MM.1S (cell line): Measurements from ENCODE around the gene ANKRD16.
"Not testable (repeated sequence)": the region's sequence is repeated elsewhere in the genome, so short reads cannot be mapped to it uniquely, and the experiment has no call there.

Experiments
- DNase-seq: peaks from one replicate; pipeline ENCODE4 v3.0.0-alpha.2; 2015
- H2AFZ ChIP-seq: fragments of 300-600 bp; sonication (generic); 2 replicates; pipeline ENCODE4 v1.6.0; 2016; ENCODE audit warnings: antibody characterized with exemption, low read length
- H3F3A ChIP-seq: fragments of 300-600 bp; sonication (generic); 2 replicates; pipeline ENCODE4 v1.6.1; 2016; ENCODE audit warnings: mild to moderate bottlenecking, antibody characterized with exemption, low read length, moderate library complexity, mixed read lengths; ENCODE audit not compliant: insufficient read depth
- H3K27ac ChIP-seq: fragments of 300-600 bp; sonication (generic); 2 replicates; pipeline ENCODE4 v1.5.1; 2016; ENCODE audit warnings: mild to moderate bottlenecking, low read length
- H3K27me3 ChIP-seq: fragments of 300-600 bp; sonication (generic); replicated peaks from 2 replicates; pipeline ENCODE4 v1.6.0; 2016; ENCODE audit warnings: low read length; ENCODE audit not compliant: insufficient read depth
- H3K36me3 ChIP-seq: fragments of 300-600 bp; sonication (generic); replicated peaks from 2 replicates; pipeline ENCODE4 v1.6.1; 2016; ENCODE audit warnings: mild to moderate bottlenecking, low read length, mixed read lengths; ENCODE audit not compliant: insufficient read depth
- H3K4me1 ChIP-seq: fragments of 300-600 bp; sonication (generic); 2 replicates; pipeline ENCODE4 v1.6.1; 2016; ENCODE audit warnings: low read length, mixed read lengths
- H3K4me2 ChIP-seq: fragments of 300-600 bp; sonication (generic); 2 replicates; pipeline ENCODE4 v1.6.0; 2016; ENCODE audit warnings: low read depth, low read length
- H3K4me3 ChIP-seq: fragments of 300-600 bp; sonication (generic); 2 replicates; pipeline ENCODE4 v1.5.1; 2016; ENCODE audit warnings: low read length, mixed read lengths
- H3K79me2 ChIP-seq: fragments of 300-600 bp; sonication (generic); 2 replicates; pipeline ENCODE4 v1.6.1; 2016; ENCODE audit warnings: mixed run types, low read length, mixed read lengths
- H3K9ac ChIP-seq: fragments of 300-600 bp; sonication (generic); 2 replicates; pipeline ENCODE4 v1.6.1; 2016; ENCODE audit warnings: low read length, mixed read lengths
- H3K9me2 ChIP-seq: fragments of 300-600 bp; sonication (generic); replicated peaks from 2 replicates; pipeline ENCODE4 v1.6.1; 2016; ENCODE audit warnings: mild to moderate bottlenecking, low read length, mixed read lengths; ENCODE audit not compliant: insufficient read depth
- H3K9me3 ChIP-seq: fragments of 300-600 bp; sonication (generic); replicated peaks from 2 replicates; pipeline ENCODE4 v1.6.1; 2016; ENCODE audit warnings: mild to moderate bottlenecking, low read length, mixed read lengths; ENCODE audit not compliant: insufficient read depth
- H4K20me1 ChIP-seq: fragments of 300-600 bp; sonication (generic); 2 replicates; pipeline ENCODE4 v1.6.1; 2016; ENCODE audit warnings: mild to moderate bottlenecking, low read length, moderate library complexity, mixed read lengths; ENCODE audit not compliant: insufficient read depth
- EZH2 ChIP-seq: fragments of 300-600 bp; sonication (generic); optimal IDR thresholded peaks from 2 replicates; pipeline ENCODE3; 2017; ENCODE audit warnings: low read depth, mild to moderate bottlenecking, antibody characterized with exemption, low read length, mixed read lengths
- EZH2phosphoT487 ChIP-seq: fragments of 300-600 bp; sonication (generic); IDR thresholded peaks from 2 replicates; pipeline ENCODE4 v1.6.1; 2018; ENCODE audit warnings: antibody characterized with exemption, low read length
- TF ChIP-seq, protein P1 (sequence below): fragments of 300-600 bp; sonication (generic); IDR thresholded peaks from 2 replicates; pipeline ENCODE4 v1.5.1; 2016; ENCODE audit warnings: antibody characterized with exemption, low read length, mixed read lengths

The ANKRD16 gene

DNA sequence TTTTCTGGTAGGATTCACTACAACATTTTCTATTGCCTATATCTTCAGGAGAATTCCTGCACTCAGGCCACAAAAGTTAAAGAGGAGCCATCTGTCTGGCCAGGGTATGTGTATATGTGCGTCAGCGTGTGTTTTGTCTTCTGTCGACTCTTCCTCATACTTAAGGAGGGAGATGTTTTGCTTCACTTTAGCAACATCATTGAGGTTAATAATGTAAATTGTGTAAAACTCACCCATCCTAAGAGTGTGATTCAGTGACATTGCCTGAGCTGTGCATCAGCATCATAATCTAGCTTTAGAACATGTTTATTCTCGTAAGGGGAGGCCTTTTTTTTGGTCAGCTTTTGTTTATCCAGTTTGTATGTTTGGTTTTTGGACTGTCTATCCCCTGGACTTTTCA is 24.0 kb upstream of the ANKRD16 start:
- H3K9ac ChIP-seq, result no peak overlapping the region
- peaks cover 24% of the 10 kb centered on the region for H3K79me2 ChIP-seq
- H3K9me2 ChIP-seq, result no peaks in the 10 kb centered on the region
- H4K20me1 ChIP-seq, result no peaks in the 10 kb centered on the region
- no peak overlapping the region for H3K4me2 ChIP-seq
- no peaks in the 10 kb centered on the region for H3K27me3 ChIP-seq
- H3K4me3 ChIP-seq, result no peak overlapping the region
- H2AFZ ChIP-seq, result no peak overlapping the region
- DNase-seq, result no peak
- peaks cover 38% of the 10 kb centered on the region for H3K36me3 ChIP-seq
- H3K27ac ChIP-seq, result no peak overlapping the region
- TF ChIP-seq, protein P1, sequence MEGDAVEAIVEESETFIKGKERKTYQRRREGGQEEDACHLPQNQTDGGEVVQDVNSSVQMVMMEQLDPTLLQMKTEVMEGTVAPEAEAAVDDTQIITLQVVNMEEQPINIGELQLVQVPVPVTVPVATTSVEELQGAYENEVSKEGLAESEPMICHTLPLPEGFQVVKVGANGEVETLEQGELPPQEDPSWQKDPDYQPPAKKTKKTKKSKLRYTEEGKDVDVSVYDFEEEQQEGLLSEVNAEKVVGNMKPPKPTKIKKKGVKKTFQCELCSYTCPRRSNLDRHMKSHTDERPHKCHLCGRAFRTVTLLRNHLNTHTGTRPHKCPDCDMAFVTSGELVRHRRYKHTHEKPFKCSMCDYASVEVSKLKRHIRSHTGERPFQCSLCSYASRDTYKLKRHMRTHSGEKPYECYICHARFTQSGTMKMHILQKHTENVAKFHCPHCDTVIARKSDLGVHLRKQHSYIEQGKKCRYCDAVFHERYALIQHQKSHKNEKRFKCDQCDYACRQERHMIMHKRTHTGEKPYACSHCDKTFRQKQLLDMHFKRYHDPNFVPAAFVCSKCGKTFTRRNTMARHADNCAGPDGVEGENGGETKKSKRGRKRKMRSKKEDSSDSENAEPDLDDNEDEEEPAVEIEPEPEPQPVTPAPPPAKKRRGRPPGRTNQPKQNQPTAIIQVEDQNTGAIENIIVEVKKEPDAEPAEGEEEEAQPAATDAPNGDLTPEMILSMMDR, result no peak
- TF ChIP-seq EZH2 (no peak), EZH2phosphoT487 (no peak)
- H3K9me3 ChIP-seq, result no peaks in the 10 kb centered on the region
- no peaks in the 10 kb centered on the region for H3K4me1 ChIP-seq
- H3F3A ChIP-seq, result no peaks in the 10 kb centered on the region

DNA sequence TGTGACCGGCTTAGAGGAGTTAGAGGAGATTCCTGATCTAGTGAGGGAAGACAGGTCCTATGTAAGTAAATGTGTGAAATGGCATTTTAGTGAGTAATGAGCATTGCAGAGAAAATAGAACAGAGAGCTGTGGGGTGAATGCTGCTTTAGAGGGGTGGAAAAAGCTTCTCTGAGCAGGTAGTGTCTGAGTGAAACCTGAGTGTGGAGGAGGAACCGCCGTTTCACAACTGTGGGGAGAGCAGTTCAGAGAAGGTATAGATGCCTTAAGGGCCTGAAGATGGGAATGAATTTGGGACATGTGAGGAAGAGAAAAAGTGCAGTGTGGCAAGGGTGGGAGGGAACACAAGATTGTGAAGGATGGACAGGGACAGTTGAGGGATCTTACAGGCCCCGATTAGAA is 22.0 kb upstream of the ANKRD16 start:
- no peaks in the 10 kb centered on the region for H3K27me3 ChIP-seq
- no peak overlapping the region for H3K27ac ChIP-seq
- no peak overlapping the region for H3K4me2 ChIP-seq
- peaks cover 28% of the 10 kb centered on the region for H3K36me3 ChIP-seq
- H3K9ac ChIP-seq, result no peak overlapping the region
- H2AFZ ChIP-seq, result no peak overlapping the region
- no peaks in the 10 kb centered on the region for H3F3A ChIP-seq
- no peaks in the 10 kb centered on the region for H3K9me2 ChIP-seq
- peaks cover 39% of the 10 kb centered on the region for H3K79me2 ChIP-seq
- H4K20me1 ChIP-seq, result no peaks in the 10 kb centered on the region
- no peak for DNase-seq
- peaks cover 6% of the 10 kb centered on the region for H3K4me1 ChIP-seq
- H3K9me3 ChIP-seq, result no peaks in the 10 kb centered on the region
- TF ChIP-seq EZH2phosphoT487 (no peak), EZH2 (no peak)
- TF ChIP-seq, protein P1, result no peak
- H3K4me3 ChIP-seq, result no peak overlapping the region

DNA sequence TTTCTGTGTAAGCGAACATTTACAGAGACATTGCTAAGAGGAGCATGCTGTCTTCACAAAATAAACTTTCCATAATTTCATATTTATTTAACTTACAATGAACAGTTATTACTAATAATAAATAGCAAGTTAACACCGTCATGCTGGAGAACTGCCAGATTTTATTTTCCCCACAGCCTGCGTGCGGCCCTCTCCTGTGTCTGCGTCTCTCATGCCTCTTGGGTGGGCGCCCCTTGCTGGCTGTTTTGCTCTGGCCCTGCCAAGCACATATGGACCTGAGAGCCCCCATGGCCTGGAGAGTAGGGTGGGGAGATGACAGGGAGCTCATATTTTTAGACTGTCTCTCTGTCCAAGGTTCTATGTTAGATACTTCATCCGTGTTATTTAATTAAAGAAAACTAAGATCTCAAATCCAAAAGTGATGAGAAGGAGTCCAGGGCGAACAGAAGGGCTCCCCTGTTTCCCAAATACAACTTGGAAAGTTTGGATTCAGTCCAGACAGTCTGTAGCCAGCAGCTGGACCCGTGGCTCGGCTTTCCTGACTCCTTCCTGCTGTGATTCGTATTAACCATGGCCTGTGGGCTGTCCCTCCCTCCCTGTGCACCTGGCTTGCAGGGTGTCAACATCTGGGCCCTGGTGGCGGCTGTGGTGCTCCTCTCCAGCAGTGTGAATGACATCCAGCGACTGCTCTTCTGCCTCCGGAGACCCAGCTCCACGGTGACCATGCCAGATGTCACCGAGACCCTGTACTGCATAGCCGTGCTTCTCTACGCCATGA is 20.8 kb upstream of the ANKRD16 start:
- Histone ChIP-seq H4K20me1 (no peaks in the 10 kb centered on the region), H3F3A (0 out of 2 replicates have a peak, but pooled peaks cover 1% of the 10 kb centered on the region), H3K4me2 (no peak overlapping the region), H3K36me3 (peaks cover 23% of the 10 kb centered on the region), H3K4me3 (no peak overlapping the region), H3K27ac (no peak overlapping the region), H3K4me1 (peaks cover 18% of the 10 kb centered on the region), H3K9ac (no peak overlapping the region), H3K9me2 (no peaks in the 10 kb centered on the region), H3K79me2 (peaks cover 50% of the 10 kb centered on the region), H3K9me3 (no peaks in the 10 kb centered on the region), H3K27me3 (no peaks in the 10 kb centered on the region), H2AFZ (no peak overlapping the region)
- DNase-seq, result no peak
- TF ChIP-seq, protein P1, result no peak
- TF ChIP-seq EZH2phosphoT487 (no peak), EZH2 (no peak)

DNA sequence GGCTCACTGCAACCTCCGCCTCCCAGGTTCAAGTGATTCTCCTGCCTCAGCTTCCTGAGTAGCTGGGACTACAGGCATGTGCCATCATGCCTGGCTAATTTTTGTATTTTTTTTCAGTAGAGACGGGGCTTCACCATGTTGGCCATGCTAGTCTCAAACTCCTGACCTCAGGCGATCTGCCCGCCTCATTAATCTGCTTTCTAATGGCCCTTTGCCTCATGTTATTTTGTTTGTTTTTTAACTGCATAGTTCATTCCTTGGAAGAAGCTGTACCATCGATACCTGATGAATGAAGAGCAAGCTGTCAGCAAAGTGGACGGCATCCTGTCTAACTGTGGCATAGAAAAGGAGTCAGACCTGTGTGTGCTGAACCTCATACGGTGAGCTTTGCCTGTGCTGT is 19.0 kb upstream of the ANKRD16 start:
- H3K9me3 ChIP-seq, H3K9me2 ChIP-seq, H4K20me1 ChIP-seq, H3K4me3 ChIP-seq, H2AFZ ChIP-seq, DNase-seq, H3K4me2 ChIP-seq, H3K9ac ChIP-seq, H3K27ac ChIP-seq, H3K27me3 ChIP-seq: not testable (repeated sequence)
- Histone ChIP-seq H3K79me2 (peaks cover 58% of the 10 kb centered on the region), H3K4me1 (peaks cover 29% of the 10 kb centered on the region), H3K36me3 (peaks cover 15% of the 10 kb centered on the region), H3F3A (peaks cover 16% of the 10 kb centered on the region)
